Transverse colon (tissue), 3 donors: ENCODE measurements around the gene UBE2E2.

Experiments used
- CTCF ChIP-seq, 5 experiments: fragments of 200-600 bp in 3 of 5; fragments of 450-650 bp in 2 of 5; sonication (generic) in 3 of 5; IDR thresholded peaks; 1 replicate in 2 of 5; 2 replicates in 3 of 5; pipeline ENCODE4 v1.5.1; 2016 to 2017; ENCODE audit warnings: antibody characterized with exemption in 5 of 5, inconsistent platforms in 3 of 5, mild to moderate bottlenecking in 2 of 5, moderate library complexity in 1 of 5
- EP300 ChIP-seq: sonication (generic); formaldehyde crosslinking; IDR thresholded peaks from one replicate; pipeline ENCODE4 v1.6.1; 2017; ENCODE audit warnings: antibody characterized with exemption, low read depth

- no peak for TF ChIP-seq CTCF (IDR thresholded peaks at IDR 0.05)
- no peak for TF ChIP-seq EP300
Observed at GRCh38 chr3:23508464-23508863, 305.3 kb downstream of the UBE2E2 start.
